OCI-LY7 (cell line): ENCODE results near the gene RNU6-7. TPM values are rescaled to one million over a fixed set of nuclear protein-coding genes. Genes with fewer than 3 reads are reported as not detected.

ENCODE experiments used
- BruUV-seq: library from RNA; stranded (reverse); fragments of 400-500 nt; replicated peaks from 2 replicates; lab custom pipeline; 2021; lab: Mats Ljungman, UMichigan
- CTCF ChIA-PET: fragments of 300-600 bp; sonication (Branson Sonifier 250); formaldehyde crosslinking; loops from one replicate; lab custom pipeline; 2022; ENCODE audit warnings: antibody characterized with exemption; ENCODE audit not compliant: unreplicated experiment; lab: Charles Lee
- POLR2A ChIA-PET: fragments of 300-600 bp; sonication (Branson Sonifier 250); formaldehyde crosslinking; loops from one replicate; lab custom pipeline; 2022; ENCODE audit warnings: antibody characterized with exemption; lab: Charles Lee
- DNase-seq: peaks from one replicate; pipeline ENCODE4 v3.0.0-alpha.2; 2015; ENCODE audit warnings: low spot score
- H2AFZ ChIP-seq: fragments of 200-600 bp; sonication (generic), shearing (Covaris generic); 2 replicates; pipeline ENCODE4 v1.6.1; 2014; ENCODE audit warnings: mild to moderate bottlenecking, antibody characterized with exemption, low read length, moderate library complexity
- H3K27ac ChIP-seq: fragments of 200-600 bp; sonication (generic); 2 replicates; pipeline ENCODE4 v1.5.1; 2014; ENCODE audit warnings: mixed run types, low read depth, mild to moderate bottlenecking, moderate library complexity, low read length, inconsistent platforms; ENCODE audit not compliant: poor library complexity, severe bottlenecking
- H3K36me3 ChIP-seq: fragments of 200-600 bp; sonication (generic); 2 replicates; pipeline ENCODE4 v1.6.1; 2014; ENCODE audit warnings: mild to moderate bottlenecking, antibody characterized with exemption, low read length, moderate library complexity, mixed read lengths; ENCODE audit not compliant: insufficient read depth
- H3K4me1 ChIP-seq: fragments of 200-600 bp; sonication (generic); 2 replicates; pipeline ENCODE4 v1.5.1; 2014; ENCODE audit warnings: mild to moderate bottlenecking, low read length; ENCODE audit not compliant: insufficient read depth, poor library complexity, severe bottlenecking
- H3K4me2 ChIP-seq: fragments of 200-600 bp; sonication (generic); 2 replicates; pipeline ENCODE4 v1.6.1; 2014; ENCODE audit warnings: mild to moderate bottlenecking, low read length
- H3K4me3 ChIP-seq: fragments of 200-600 bp; sonication (generic); 2 replicates; pipeline ENCODE4 v1.5.1; 2014; ENCODE audit warnings: mild to moderate bottlenecking, low read depth, low read length; ENCODE audit not compliant: poor library complexity, severe bottlenecking
- H3K79me2 ChIP-seq: fragments of 200-600 bp; sonication (generic); 2 replicates; pipeline ENCODE4 v1.6.1; 2016; ENCODE audit warnings: low read depth, mild to moderate bottlenecking, low read length, moderate library complexity, mixed read lengths; ENCODE audit not compliant: insufficient read depth
- H3K9me2 ChIP-seq: fragments of 200-600 bp; sonication (generic); 2 replicates; pipeline ENCODE4 v1.6.1; 2016; ENCODE audit warnings: mild to moderate bottlenecking, low read length, mixed read lengths; ENCODE audit not compliant: insufficient read depth
- H3K9me3 ChIP-seq: fragments of 200-600 bp; sonication (generic); 2 replicates; pipeline ENCODE4 v1.6.1; 2014; ENCODE audit warnings: mild to moderate bottlenecking, mixed run types, low read length, mixed read lengths
- H4K20me1 ChIP-seq: fragments of 200-600 bp; sonication (generic); 2 replicates; pipeline ENCODE4 v1.6.1; 2014; ENCODE audit warnings: mild to moderate bottlenecking, antibody characterized with exemption, low read length, moderate library complexity, mixed read lengths; ENCODE audit not compliant: insufficient read depth
- CTCF ChIP-seq: fragments of 200-600 bp; sonication (generic); conservative IDR thresholded peaks from 2 replicates; pipeline ENCODE4 v1.5.1; 2014; ENCODE audit warnings: mild to moderate bottlenecking, antibody characterized with exemption, low read length, moderate library complexity, mixed read lengths
- EZH2phosphoT487 ChIP-seq: fragments of 200-600 bp; sonication (generic); IDR thresholded peaks from 2 replicates; pipeline ENCODE4 v1.6.1; 2018; ENCODE audit warnings: low read depth, borderline replicate concordance, mild to moderate bottlenecking, mixed run types, antibody characterized with exemption, low read length, moderate library complexity, mixed read lengths
- intact Hi-C: fragments of 100-400 bp; cut with micrococcal nuclease; formaldehyde crosslinking; loops from one replicate; pipeline ENCODE4 v1.10.0; 2022; ENCODE audit not compliant: unreplicated experiment
- total RNA-seq, 2 experiments: library from RNA; depleted of rRNA in 1 of 2; stranded (reverse); fragments of >200 nt in 1 of 2; shearing (Covaris generic) in 1 of 2; gene quantifications; 2 replicates each; pipeline ENCODE4 v1.2.3, GENCODE V29; 2014 to 2022

Gene RNU6-7
- total RNA-seq, 2 experiments from 2014 or later: not detected

- H3K9me3 ChIP-seq: no peaks in the 10 kb centered on the region
- no peak overlapping the region for H2AFZ ChIP-seq
- no peak for DNase-seq
- no peaks in the 10 kb centered on the region for H3K79me2 ChIP-seq
- H3K4me2 ChIP-seq: no peak overlapping the region
- intact Hi-C loops: no loop called here
- TF ChIP-seq EZH2phosphoT487 (no peak), CTCF (no peak)
- no TSS peak for BruUV-seq
- no peaks in the 10 kb centered on the region for H4K20me1 ChIP-seq
- H3K36me3 ChIP-seq: no peaks in the 10 kb centered on the region
- no peaks in the 10 kb centered on the region for H3K4me1 ChIP-seq
- POLR2A ChIA-PET: interaction anchor here (0.7 kb wide), 1 partner anchor 145 kb away, joined by 3 read pairs; no protein-coding TSS in a partner anchor
- H3K4me3 ChIP-seq: no peak overlapping the region
- CTCF ChIA-PET: no interaction called here
- H3K27ac ChIP-seq: no peak overlapping the region
- H3K9me2 ChIP-seq: no peaks in the 10 kb centered on the region
These were observed 28.9 kb downstream of the RNU6-7 start for GRCh38 chr14:32230695-32231280.

GRCh38 chr14:32232481-32232880 lies 30.6 kb downstream of the RNU6-7 start:
- ChIA-PET POLR2A (no interaction called here), CTCF (no interaction called here)
- Histone ChIP-seq H3K4me1 (no peaks in the 10 kb centered on the region), H3K79me2 (no peaks in the 10 kb centered on the region), H3K36me3 (no peaks in the 10 kb centered on the region), H3K9me2 (no peaks in the 10 kb centered on the region), H2AFZ (no peak overlapping the region), H3K9me3 (no peaks in the 10 kb centered on the region), H3K4me2 (no peak overlapping the region), H4K20me1 (no peaks in the 10 kb centered on the region), H3K27ac (no peak overlapping the region), H3K4me3 (no peak overlapping the region)
- TF ChIP-seq CTCF (no peak), EZH2phosphoT487 (no peak)
- DNase-seq: no peak
- BruUV-seq: no TSS peak
- intact Hi-C loops: no loop called here

- no peak overlapping the region for H3K4me3 ChIP-seq
- no peak overlapping the region for H2AFZ ChIP-seq
- H3K27ac ChIP-seq: no peak overlapping the region
- CTCF ChIA-PET: no interaction called here
- H3K9me2 ChIP-seq: no peaks in the 10 kb centered on the region
- H4K20me1 ChIP-seq: no peaks in the 10 kb centered on the region
- no peaks in the 10 kb centered on the region for H3K79me2 ChIP-seq
- POLR2A ChIA-PET: no interaction called here
- no peaks in the 10 kb centered on the region for H3K36me3 ChIP-seq
- no peak overlapping the region for H3K4me2 ChIP-seq
- intact Hi-C loops: no loop called here
- no peaks in the 10 kb centered on the region for H3K9me3 ChIP-seq
- H3K4me1 ChIP-seq: no peaks in the 10 kb centered on the region
- no TSS peak for BruUV-seq
- DNase-seq: no peak
- TF ChIP-seq CTCF (no peak), EZH2phosphoT487 (no peak)
These were observed 31.4 kb downstream of the RNU6-7 start for GRCh38 chr14:32233260-32233659.
